PC-9 (cell line): ENCODE measurements around the gene CCDC87. TPM values are rescaled to one million over a fixed set of nuclear protein-coding genes. Genes with fewer than 3 reads are reported as not detected.
"Not testable (repeated sequence)": the region's sequence is repeated elsewhere in the genome, so short reads cannot be mapped to it uniquely, and the experiment has no call there.

Experiments
- BruUV-seq: library from RNA; stranded (reverse); fragments of 400-500 nt; replicated peaks from 2 replicates; lab custom pipeline; 2021; lab: Mats Ljungman, UMichigan
- CTCF ChIA-PET: fragments of 300-600 bp; sonication (Branson Sonifier 250); formaldehyde crosslinking; loops from one replicate; lab custom pipeline; 2022; ENCODE audit warnings: antibody characterized with exemption; lab: Charles Lee
- POLR2A ChIA-PET: fragments of 300-600 bp; sonication (Branson Sonifier 250); formaldehyde crosslinking; loops from one replicate; lab custom pipeline; 2022; ENCODE audit warnings: antibody characterized with exemption; ENCODE audit not compliant: unreplicated experiment; lab: Charles Lee
- DNase-seq, 2 experiments: peaks; one replicate each; pipeline versions ENCODE4 v3.0.0 to v3.0.0-alpha.2; 2015 to 2022; ENCODE audit warnings: mixed read lengths in 1 of 2
- H2AFZ ChIP-seq: fragments of 200-600 bp; sonication (generic); 2 replicates; pipeline ENCODE4 v1.8.1; 2017; ENCODE audit warnings: antibody characterized with exemption
- H3F3A ChIP-seq: fragments of 200-600 bp; sonication (generic); 2 replicates; pipeline ENCODE4 v1.8.1; 2017; ENCODE audit warnings: antibody characterized with exemption, mild to moderate bottlenecking, low read depth; ENCODE audit not compliant: insufficient read depth
- H3K27ac ChIP-seq: fragments of 200-600 bp; sonication (generic); 2 replicates; pipeline ENCODE4 v1.6.1; 2016; ENCODE audit warnings: mixed run types
- H3K27me3 ChIP-seq: fragments of 200-600 bp; sonication (generic); 2 replicates; pipeline ENCODE4 v1.6.1; 2016; ENCODE audit warnings: low read depth, mixed run types; ENCODE audit not compliant: insufficient read depth
- H3K36me3 ChIP-seq: fragments of 200-600 bp; sonication (generic); 2 replicates; pipeline ENCODE4 v1.6.1; 2016; ENCODE audit warnings: low read depth, mixed run types
- H3K4me1 ChIP-seq: fragments of 200-600 bp; sonication (generic); replicated peaks from 2 replicates; pipeline ENCODE4 v1.6.1; 2016; ENCODE audit warnings: mixed run types; ENCODE audit not compliant: insufficient read depth
- H3K4me2 ChIP-seq: fragments of 200-600 bp; sonication (generic); 2 replicates; pipeline ENCODE4 v1.6.1; 2017; ENCODE audit warnings: mixed run types
- H3K4me3 ChIP-seq: fragments of 200-600 bp; sonication (generic); 2 replicates; pipeline ENCODE4 v1.6.1; 2016; ENCODE audit warnings: mixed run types
- H3K79me2 ChIP-seq: fragments of 200-600 bp; sonication (generic); 2 replicates; pipeline ENCODE4 v1.6.1; 2017; ENCODE audit warnings: low read depth, mixed run types
- H3K9me2 ChIP-seq: fragments of 200-600 bp; sonication (generic); 2 replicates; pipeline ENCODE4 v1.8.1; 2017; ENCODE audit warnings: mild to moderate bottlenecking; ENCODE audit not compliant: insufficient read depth
- H3K9me3 ChIP-seq: fragments of 200-600 bp; sonication (generic); 2 replicates; pipeline ENCODE4 v1.8.1; 2016; ENCODE audit warnings: low read depth; ENCODE audit not compliant: insufficient read depth
- H4K20me1 ChIP-seq: fragments of 200-600 bp; sonication (generic); 2 replicates; pipeline ENCODE4 v1.8.1; 2017; ENCODE audit not compliant: insufficient read depth
- EZH2 ChIP-seq: fragments of 200-600 bp; sonication (generic); IDR thresholded peaks from 2 replicates; pipeline ENCODE4 v1.8.0; 2017; ENCODE audit warnings: antibody characterized with exemption, low read depth
- intact Hi-C: fragments of 100-400 bp; cut with micrococcal nuclease; formaldehyde crosslinking; loops from one replicate; pipeline ENCODE4 v1.10.0; 2022; ENCODE audit not compliant: unreplicated experiment
- total RNA-seq: library from RNA; stranded (reverse); gene quantifications from 2 replicates; pipeline ENCODE4 v1.2.3, GENCODE V29; 2021
- TF ChIP-seq, protein P1 (sequence below): fragments of 200-600 bp; sonication (generic); conservative IDR thresholded peaks from 2 replicates; pipeline ENCODE4 v1.6.1; 2017; ENCODE audit warnings: mixed run types, antibody characterized with exemption, mild to moderate bottlenecking, moderate library complexity

CCDC87 gene
- total RNA-seq, 1 experiment from 2014 or later: 1.0 TPM

DNA sequence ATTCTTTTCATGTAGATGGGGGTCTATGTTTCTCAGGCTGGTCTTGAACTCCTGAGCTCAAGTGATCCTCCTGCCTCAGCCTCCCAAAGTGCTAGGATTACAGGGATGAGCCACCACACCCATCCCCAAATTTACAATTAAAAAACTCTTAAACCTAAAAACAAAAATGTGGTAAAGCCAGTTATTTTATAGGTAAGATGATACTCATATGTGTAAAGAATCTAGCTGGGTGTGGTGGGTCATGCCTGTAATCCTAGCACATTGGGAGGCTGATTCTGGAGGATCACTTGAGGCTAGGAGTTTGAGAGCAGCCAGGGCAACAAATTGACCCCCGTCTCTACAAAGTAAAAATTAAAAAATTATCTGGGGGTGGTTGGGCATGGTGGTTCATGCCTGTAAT, 19.6 kb upstream of the CCDC87 start:
- POLR2A ChIA-PET: no interaction called here
- no peak overlapping the region for H3K4me2 ChIP-seq
- TF ChIP-seq, protein P1, sequence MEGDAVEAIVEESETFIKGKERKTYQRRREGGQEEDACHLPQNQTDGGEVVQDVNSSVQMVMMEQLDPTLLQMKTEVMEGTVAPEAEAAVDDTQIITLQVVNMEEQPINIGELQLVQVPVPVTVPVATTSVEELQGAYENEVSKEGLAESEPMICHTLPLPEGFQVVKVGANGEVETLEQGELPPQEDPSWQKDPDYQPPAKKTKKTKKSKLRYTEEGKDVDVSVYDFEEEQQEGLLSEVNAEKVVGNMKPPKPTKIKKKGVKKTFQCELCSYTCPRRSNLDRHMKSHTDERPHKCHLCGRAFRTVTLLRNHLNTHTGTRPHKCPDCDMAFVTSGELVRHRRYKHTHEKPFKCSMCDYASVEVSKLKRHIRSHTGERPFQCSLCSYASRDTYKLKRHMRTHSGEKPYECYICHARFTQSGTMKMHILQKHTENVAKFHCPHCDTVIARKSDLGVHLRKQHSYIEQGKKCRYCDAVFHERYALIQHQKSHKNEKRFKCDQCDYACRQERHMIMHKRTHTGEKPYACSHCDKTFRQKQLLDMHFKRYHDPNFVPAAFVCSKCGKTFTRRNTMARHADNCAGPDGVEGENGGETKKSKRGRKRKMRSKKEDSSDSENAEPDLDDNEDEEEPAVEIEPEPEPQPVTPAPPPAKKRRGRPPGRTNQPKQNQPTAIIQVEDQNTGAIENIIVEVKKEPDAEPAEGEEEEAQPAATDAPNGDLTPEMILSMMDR: no peak
- TF ChIP-seq EZH2: no peak

DNA sequence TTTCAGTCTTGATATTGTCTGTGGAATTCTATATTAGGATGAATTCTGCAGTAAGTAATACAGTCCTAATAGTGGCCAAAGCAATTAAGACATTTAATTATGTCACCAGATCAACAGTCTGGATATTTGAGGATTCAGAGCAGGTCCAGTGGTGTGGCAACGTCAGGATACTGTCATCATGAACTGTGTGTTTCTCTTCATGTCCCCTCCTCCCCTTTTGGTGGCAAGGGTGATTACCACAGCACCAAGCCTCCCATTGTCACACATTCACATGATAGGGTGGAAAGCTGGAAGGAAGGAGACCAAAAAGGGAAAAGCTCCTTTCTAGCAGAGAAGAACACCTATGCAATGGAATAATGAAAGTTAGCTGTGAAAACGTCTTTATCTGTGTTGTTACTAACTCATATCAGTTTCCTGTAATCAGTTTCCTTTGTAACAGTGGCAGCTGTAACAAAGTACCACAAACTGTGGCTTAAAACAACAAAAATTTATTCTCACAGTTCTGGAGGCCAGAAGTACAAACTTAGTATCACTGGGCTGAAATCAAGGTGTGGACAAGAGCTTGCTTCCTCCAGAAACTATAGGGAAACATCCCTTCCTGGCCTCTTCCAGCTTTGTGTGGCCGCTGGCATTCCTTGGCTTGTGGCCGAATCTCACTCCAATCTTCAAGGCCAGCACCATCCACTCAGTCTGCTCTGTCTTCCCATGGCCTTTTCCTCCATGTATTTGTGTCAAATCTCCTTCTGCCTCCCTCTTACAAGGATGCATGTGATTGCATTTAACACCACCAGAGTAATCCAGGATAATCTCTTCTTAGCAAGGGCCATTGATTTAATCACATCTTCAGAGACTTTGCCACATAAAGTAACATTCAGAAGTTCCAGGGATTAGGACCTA, 17.1 kb upstream of the CCDC87 start:
- Histone ChIP-seq H3K9me3 (no peaks in the 10 kb centered on the region), H3K4me1 (peaks cover 11% of the 10 kb centered on the region), H3K36me3 (no peaks in the 10 kb centered on the region), H4K20me1 (no peaks in the 10 kb centered on the region), H3K27me3 (no peaks in the 10 kb centered on the region), H3K4me3 (no peak overlapping the region), H3K9me2 (no peaks in the 10 kb centered on the region), H2AFZ (no peak overlapping the region), H3K79me2 (peaks cover 3% of the 10 kb centered on the region), H3F3A (peaks cover 11% of the 10 kb centered on the region; the same call in 1 of the 2 replicates), H3K27ac (no peak overlapping the region), H3K4me2 (no peak overlapping the region)
- no TSS peak for BruUV-seq
- CTCF ChIA-PET: no interaction called here
- TF ChIP-seq, protein P1: no peak
- no peak for TF ChIP-seq EZH2
- DNase-seq: no peak
- POLR2A ChIA-PET: no interaction called here
- intact Hi-C loops: no loop called here

More for the DNA sequence above, 19.6 kb upstream of the CCDC87 start:
- Histone ChIP-seq H3K4me3 (no peak overlapping the region), H3K27ac (no peak overlapping the region), H3K27me3 (no peaks in the 10 kb centered on the region), H4K20me1 (peaks cover 5% of the 10 kb centered on the region), H3K9me2 (no peaks in the 10 kb centered on the region), H3K4me1 (peaks cover 18% of the 10 kb centered on the region), H3K9me3 (no peaks in the 10 kb centered on the region), H3K36me3 (no peaks in the 10 kb centered on the region; the same call in 1 of the 2 replicates), H3K79me2 (peaks cover 22% of the 10 kb centered on the region), H2AFZ (no peak overlapping the region), H3F3A (peaks cover 20% of the 10 kb centered on the region; the same call in 1 of the 2 replicates)
- CTCF ChIA-PET: no interaction called here
- DNase-seq: peak in 1 of 2 experiments; percentile 51
- BruUV-seq: no TSS peak
- intact Hi-C loops: no loop called here

DNA sequence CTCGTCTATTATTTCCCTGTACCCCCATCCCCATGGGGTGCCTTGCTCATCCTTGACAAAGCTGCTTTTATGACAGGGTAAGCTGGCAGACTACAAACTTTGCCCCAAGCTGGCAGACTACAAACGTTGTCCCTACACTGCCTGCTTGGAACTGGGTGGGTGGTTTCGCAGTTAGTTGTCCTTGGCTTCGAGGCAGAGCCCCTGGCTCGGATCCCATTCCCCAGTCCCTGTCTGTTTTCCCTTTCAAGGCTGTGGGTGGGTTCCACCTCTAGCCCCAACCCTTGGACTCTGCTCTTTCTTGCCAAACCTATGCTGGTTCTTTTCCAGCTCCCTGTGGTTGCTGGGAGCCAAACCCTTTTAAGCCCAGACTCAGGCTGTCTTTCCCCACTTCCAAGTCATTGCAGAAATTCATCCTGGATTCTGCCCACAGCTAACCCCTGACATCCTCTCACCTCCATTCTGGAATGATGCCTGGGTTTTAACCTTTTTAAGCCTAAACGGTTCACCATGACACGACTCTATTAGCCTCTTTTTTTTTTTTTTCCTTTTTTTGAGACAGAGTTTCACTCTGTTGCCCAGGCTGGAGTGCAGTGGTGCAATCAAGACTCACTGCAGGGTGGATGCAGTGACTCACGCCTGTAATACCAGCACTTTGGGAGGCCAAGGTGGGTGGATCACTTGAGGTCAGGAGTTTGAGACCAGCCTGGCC, 14.4 kb upstream of the CCDC87 start:
- H3K27ac ChIP-seq: no peak overlapping the region
- CTCF ChIA-PET: interaction anchor here (0.5 kb wide), 1 partner anchor 97 kb away, joined by 3 read pairs; the partner anchor contains the start of gene BBS1
- peaks cover under 1% of the 10 kb centered on the region; the same call in 1 of the 2 replicates for H3F3A ChIP-seq
- POLR2A ChIA-PET: interaction anchor here (0.6 to 0.7 kb wide), 3 partner anchors 9 to 471 kb away, joined by 3 to 23 read pairs (median 3); partner anchors contain the start of gene RBM14
- no peaks in the 10 kb centered on the region for H3K9me2 ChIP-seq
- H3K4me3 ChIP-seq: no peak overlapping the region
- H3K9me3 ChIP-seq: no peaks in the 10 kb centered on the region
- no peak overlapping the region for H2AFZ ChIP-seq
- DNase-seq: no peak
- H3K27me3 ChIP-seq: no peaks in the 10 kb centered on the region
- H3K4me1 ChIP-seq: peaks cover 2% of the 10 kb centered on the region
- H3K4me2 ChIP-seq: no peak overlapping the region
- TF ChIP-seq EZH2: no peak
- TF ChIP-seq, protein P1: no peak
- no TSS peak for BruUV-seq
- H3K79me2 ChIP-seq: no peaks in the 10 kb centered on the region
- H3K36me3 ChIP-seq: no peaks in the 10 kb centered on the region
- intact Hi-C loops: no loop called here
- no peaks in the 10 kb centered on the region for H4K20me1 ChIP-seq

DNA sequence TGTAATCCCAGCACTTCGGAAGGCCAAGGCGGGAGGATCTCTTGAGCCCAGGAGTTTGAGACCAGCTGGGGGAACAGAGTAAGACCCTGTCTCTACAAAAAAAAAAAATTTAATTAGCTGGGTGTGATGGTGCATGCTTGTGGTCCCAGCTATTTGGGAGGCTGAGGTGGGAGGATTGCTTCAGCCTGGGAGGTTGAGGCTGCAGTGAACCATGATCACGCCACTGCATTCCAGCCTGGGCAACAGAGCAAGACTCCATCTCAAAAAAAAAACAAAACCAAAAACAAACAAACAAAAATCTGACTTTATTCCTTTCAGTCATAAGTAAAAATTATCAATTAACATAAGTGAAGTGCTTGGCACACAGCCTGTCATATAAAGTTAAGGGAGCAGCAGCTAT, 13.7 kb upstream of the CCDC87 start:
- H3K36me3 ChIP-seq, H3K27me3 ChIP-seq, intact Hi-C loops, H3K4me1 ChIP-seq, DNase-seq, H3K27ac ChIP-seq, H3K9me3 ChIP-seq, H3K4me2 ChIP-seq, H3K9me2 ChIP-seq, H4K20me1 ChIP-seq, H3F3A ChIP-seq, BruUV-seq, H3K79me2 ChIP-seq, H2AFZ ChIP-seq, H3K4me3 ChIP-seq: not testable (repeated sequence)
- CTCF ChIA-PET: interaction anchor here (0.5 to 0.7 kb wide), 2 partner anchors 43 to 96 kb away, joined by 3 to 4 read pairs; partner anchors contain the start of gene BBS1
- POLR2A ChIA-PET: interaction anchor here (0.7 kb wide), 1 partner anchor 471 kb away, joined by 3 read pairs; no protein-coding TSS in a partner anchor
